Mononuclear cell (primary cell): ENCODE measurements around the gene LRBA. TPM values are rescaled to one million over a fixed set of nuclear protein-coding genes. Genes with fewer than 3 reads are reported as not detected.
"Not testable (repeated sequence)": the region's sequence is repeated elsewhere in the genome, so short reads cannot be mapped to it uniquely, and the experiment has no call there.

Experiments
- H3K27me3 ChIP-seq: 2 replicates; pipeline ENCODE4 v1.6.0; 2011; ENCODE audit warnings: low read length, control low read depth; ENCODE audit not compliant: insufficient read depth
- H3K4me1 ChIP-seq: 2 replicates; pipeline ENCODE4 v1.5.1; 2011; ENCODE audit warnings: mild to moderate bottlenecking, low read length, control low read depth; ENCODE audit not compliant: insufficient read depth
- H3K4me3 ChIP-seq: 2 replicates; pipeline ENCODE4 v1.5.1; 2011; ENCODE audit warnings: mild to moderate bottlenecking, low read length, moderate library complexity
- H3K9me3 ChIP-seq: 2 replicates; pipeline ENCODE4 v1.5.1; 2011; ENCODE audit warnings: low read depth, mild to moderate bottlenecking, control low read depth, low read length
- total RNA-seq: library from RNA; depleted of rRNA; stranded (reverse); fragments of >200 nt; gene quantifications from one replicate; pipeline ENCODE4 v1.2.3, GENCODE V29; 2012

The LRBA gene
- total RNA-seq, 1 donor = 96.0 TPM

- H3K4me3 ChIP-seq, H3K27me3 ChIP-seq, H3K4me1 ChIP-seq: not testable (repeated sequence)
Measured at GRCh38 chr4:150918562-150918961, 96.5 kb downstream of the LRBA start.

DNA sequence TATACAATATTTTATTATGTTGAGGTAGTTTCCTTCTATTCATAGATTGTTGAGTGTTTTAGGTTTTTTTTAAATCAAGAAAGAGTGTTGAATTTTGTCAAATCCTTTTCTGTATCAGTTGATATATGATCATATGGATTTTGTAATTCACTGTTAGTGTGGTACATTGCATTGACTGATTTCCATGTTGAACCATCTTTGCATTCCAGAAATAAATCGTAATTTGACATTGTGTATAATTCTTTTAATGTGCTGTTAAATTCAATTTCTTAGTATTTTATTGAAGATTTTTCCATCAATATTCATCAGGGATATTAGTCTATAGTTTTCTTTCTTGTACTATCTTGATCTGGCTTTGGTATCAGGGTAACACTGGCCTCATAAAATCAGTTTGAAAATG, 103.8 kb downstream of the LRBA start:
- Histone ChIP-seq H3K9me3 (peaks cover 9% of the 10 kb centered on the region), H3K4me1 (no peaks in the 10 kb centered on the region), H3K27me3 (no peaks in the 10 kb centered on the region), H3K4me3 (no peak overlapping the region)

More at GRCh38 chr4:150918562-150918961, 96.5 kb downstream of the LRBA start:
- not testable (repeated sequence) for H3K9me3 ChIP-seq

DNA sequence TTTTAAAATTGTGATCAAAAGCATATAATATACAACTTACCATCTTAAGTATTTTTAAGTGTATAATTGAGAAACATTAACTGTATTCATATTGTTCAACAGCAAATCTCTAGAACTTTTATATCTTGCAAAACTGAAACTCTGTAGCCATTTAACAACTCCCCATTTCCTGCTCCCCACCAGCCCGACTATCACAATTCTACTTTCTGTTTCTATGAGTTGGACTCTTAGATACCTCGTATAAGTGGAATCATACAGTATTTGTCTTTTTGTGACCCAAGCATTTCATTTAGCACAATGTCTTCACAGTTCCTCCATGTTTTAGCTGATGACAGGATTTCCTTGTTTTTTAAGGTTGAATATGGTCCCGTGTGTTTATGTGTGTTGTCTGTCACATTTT, 106.0 kb downstream of the LRBA start:
- Histone ChIP-seq H3K9me3 (peaks cover 9% of the 10 kb centered on the region), H3K4me1 (no peaks in the 10 kb centered on the region), H3K4me3 (no peak overlapping the region), H3K27me3 (no peaks in the 10 kb centered on the region)

- no peaks in the 10 kb centered on the region for H3K4me1 ChIP-seq
- H3K4me3 ChIP-seq = no peak overlapping the region
- peaks cover 9% of the 10 kb centered on the region for H3K9me3 ChIP-seq
- H3K27me3 ChIP-seq = no peaks in the 10 kb centered on the region
Measured at GRCh38 chr4:150906987-150907633, 108.0 kb downstream of the LRBA start.

DNA sequence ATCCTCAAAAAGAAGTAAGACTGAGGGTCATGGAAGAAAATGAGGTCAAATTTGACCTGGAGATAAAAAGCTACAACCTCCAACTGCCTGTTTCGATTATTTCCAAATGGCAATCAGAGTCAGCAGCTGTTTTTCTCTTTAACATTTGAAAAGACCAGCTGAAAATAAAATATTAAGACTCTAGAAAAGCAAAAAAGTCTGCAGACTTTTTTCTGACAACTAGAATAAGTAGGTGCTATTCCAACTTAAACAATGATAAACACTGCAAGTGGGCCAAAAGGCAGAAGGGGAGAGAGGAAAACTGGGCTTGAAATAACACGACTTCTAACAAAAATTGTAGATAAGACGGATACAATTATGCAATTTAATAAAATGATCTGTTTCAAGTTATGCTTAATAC, 110.4 kb downstream of the LRBA start:
- no peaks in the 10 kb centered on the region for H3K4me1 ChIP-seq
- H3K9me3 ChIP-seq = no peaks in the 10 kb centered on the region
- H3K4me3 ChIP-seq = no peak overlapping the region
- no peaks in the 10 kb centered on the region for H3K27me3 ChIP-seq

DNA sequence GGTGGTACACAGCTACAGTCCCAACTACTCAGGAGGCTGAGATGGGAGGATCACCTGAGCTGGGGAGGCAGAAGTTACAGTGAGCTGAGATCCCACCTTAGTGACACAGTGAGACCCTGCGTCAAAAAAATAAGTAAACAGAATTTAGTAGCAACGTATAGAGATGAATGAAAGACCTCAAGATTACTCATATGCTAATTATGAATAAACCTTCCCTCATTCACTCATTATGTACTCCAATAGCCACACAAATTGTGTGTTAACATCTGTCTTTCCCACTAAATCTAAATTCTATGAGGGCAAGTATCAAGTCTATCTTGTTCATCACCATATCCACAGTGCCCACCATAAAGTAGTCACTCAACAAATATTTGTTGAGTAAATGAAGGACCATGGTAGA, 111.5 kb downstream of the LRBA start:
- Histone ChIP-seq H3K27me3 (no peaks in the 10 kb centered on the region), H3K4me1 (no peaks in the 10 kb centered on the region), H3K4me3 (no peak overlapping the region), H3K9me3 (no peaks in the 10 kb centered on the region)

DNA sequence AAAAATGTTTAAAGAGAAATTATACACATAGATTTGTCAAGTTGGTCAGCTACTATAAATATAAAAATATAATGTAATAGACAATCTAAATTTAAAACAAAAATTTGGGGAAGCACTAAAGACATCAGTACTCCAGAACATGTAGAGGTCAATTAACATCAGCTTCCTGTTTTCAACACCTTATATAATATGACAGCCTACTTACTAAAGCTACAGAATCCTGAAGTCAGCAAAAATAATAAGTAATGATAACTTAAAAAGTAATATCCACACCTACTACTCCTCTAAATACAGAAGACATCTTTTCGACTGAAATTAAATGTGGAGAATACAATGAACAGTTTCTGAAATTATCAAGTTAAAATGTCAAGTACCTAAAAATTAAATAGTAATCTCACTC, 118.6 kb downstream of the LRBA start:
- Histone ChIP-seq H3K9me3 (no peaks in the 10 kb centered on the region), H3K4me3 (no peak overlapping the region), H3K4me1 (no peaks in the 10 kb centered on the region), H3K27me3 (no peaks in the 10 kb centered on the region)

DNA sequence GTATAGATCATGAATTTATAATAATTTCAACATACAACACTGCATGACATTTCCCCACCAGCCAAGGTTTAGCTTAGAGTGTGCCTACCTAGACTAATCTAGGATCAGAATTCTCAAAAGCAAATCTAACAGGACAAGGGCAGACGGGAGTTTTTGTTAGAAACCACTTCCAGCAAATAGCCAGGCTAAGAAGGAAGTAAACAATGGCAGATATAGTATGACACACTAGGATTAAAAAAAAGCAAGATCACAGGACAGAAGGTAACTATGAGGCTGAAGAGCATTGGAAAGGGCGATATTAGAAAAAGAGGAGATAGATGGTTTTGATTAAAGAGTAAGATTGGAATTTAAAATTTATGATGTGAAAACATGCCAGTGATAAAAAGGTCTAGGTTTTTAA, 124.8 kb downstream of the LRBA start:
- H3K27me3 ChIP-seq = no peaks in the 10 kb centered on the region
- H3K4me1 ChIP-seq = no peaks in the 10 kb centered on the region
- H3K9me3 ChIP-seq = no peaks in the 10 kb centered on the region
- H3K4me3 ChIP-seq = no peak overlapping the region

GRCh38 chr4:150889306-150889705, 125.8 kb downstream of the LRBA start:
- H3K9me3 ChIP-seq = no peaks in the 10 kb centered on the region
- no peaks in the 10 kb centered on the region for H3K4me1 ChIP-seq
- H3K4me3 ChIP-seq = no peak overlapping the region
- H3K27me3 ChIP-seq = no peaks in the 10 kb centered on the region

- H3K4me3 ChIP-seq = no peak overlapping the region
- no peaks in the 10 kb centered on the region for H3K4me1 ChIP-seq
- H3K9me3 ChIP-seq = no peaks in the 10 kb centered on the region
- no peaks in the 10 kb centered on the region for H3K27me3 ChIP-seq
Measured at GRCh38 chr4:150888625-150889024, 126.5 kb downstream of the LRBA start.

- Histone ChIP-seq H3K9me3 (no peaks in the 10 kb centered on the region), H3K27me3 (no peaks in the 10 kb centered on the region), H3K4me1 (no peaks in the 10 kb centered on the region), H3K4me3 (no peak overlapping the region)
Measured at GRCh38 chr4:150888217-150888616, 126.9 kb downstream of the LRBA start.

DNA sequence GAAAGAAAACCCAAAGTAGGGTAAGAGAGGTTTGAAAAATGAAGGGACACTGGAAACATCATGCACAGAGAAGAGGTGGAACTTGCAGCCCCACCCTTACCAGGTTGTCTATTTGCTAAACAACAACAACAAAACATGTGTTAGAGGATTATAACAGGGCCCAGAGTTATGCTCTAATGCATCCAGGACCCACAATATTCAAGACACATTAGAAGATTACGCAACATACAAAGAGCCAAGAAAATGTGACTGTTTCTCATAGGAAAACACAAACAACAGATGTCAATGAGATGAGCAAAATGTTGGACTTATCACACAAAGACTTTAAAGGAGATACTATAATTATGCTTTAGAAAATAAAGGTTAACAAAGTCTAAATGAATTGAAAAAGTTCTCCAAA, 128.5 kb downstream of the LRBA start:
- H3K9me3 ChIP-seq = no peaks in the 10 kb centered on the region
- H3K4me1 ChIP-seq = no peaks in the 10 kb centered on the region
- H3K27me3 ChIP-seq = no peaks in the 10 kb centered on the region
- no peak overlapping the region for H3K4me3 ChIP-seq

DNA sequence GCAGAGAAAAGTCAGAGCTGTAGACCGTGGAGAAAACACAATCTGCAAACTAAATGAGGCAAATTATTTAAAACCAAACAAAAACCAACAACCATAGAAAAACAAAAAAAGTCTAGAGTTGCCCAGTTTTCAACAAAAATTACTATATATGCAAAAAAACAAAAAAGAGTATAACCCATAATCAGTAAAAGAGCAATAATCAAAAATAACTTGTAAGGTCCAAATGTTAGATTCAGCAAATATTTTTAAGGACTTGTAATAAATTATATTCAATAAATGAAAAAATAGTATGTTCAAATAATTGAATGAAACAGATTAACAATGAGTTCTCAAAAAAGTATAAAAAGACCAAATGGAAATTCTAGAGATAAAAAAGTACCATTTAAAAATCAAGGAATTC, 130.5 kb downstream of the LRBA start:
- Histone ChIP-seq H3K4me3 (no peak overlapping the region), H3K4me1 (no peaks in the 10 kb centered on the region), H3K27me3 (no peaks in the 10 kb centered on the region)

DNA sequence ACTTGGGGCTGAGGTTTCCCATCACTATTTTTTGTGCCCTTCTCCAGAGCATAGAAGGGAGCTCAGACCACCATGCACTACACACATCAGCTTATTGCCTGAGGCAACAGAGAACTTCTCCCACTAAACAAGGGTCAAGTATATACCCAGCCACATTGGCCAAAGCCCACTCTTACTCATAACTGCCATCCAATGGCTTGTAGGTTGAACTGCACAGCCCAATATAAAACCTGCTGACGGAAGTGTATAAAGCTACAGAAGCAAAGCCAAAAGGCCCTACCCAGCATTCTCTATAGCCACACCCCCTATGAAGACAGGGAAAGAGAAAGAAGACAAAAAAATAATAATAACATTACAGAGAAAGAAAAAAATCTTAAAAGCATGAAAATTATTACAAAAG, 139.7 kb downstream of the LRBA start:
- H3K9me3 ChIP-seq = peaks cover 7% of the 10 kb centered on the region
- H3K27me3 ChIP-seq = no peaks in the 10 kb centered on the region
- H3K4me1 ChIP-seq = no peaks in the 10 kb centered on the region
- no peak overlapping the region for H3K4me3 ChIP-seq

More for the DNA sequence above, 130.5 kb downstream of the LRBA start:
- H3K9me3 ChIP-seq = no peaks in the 10 kb centered on the region

DNA sequence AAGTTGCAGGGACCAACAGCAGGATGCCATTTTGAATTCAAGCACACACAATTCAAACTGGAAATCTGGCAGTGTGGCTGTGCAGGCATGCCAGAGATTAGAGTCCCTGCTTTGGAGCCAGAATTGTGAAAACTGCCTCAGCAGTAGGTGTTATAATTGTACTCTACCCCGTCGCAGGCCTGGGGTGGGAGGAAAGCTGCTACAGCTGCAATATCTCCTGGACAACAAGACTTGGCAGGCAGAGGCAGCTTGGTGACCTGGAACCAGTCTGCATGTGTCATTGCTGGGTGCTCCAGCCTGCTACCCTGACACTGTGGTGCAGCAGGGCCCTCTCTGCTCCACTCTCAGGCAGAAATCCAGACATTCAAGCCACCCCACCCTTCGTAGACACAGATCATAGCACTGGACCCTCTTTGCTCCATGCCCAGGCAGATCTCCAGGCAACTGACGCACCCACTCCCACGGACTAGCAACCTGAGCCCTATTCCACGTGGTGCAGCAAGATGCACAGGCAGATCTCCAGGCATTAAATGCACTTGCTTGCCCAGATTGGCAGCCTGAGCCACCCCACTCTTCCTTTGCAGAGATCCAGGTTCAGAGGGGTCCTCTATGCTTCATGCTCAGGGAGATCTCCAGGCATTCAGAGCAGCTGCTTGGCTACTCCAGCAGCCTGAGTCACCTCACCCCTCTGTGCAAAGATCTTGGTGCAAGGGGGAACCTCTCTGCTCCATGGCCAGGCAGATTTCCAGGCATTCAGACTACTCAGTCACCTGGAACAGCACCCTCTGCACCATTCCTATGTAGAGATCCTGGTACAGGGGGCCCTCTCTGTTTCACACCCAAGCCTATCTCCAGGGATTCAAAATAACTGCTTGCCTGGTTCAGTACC, 140.5 kb downstream of the LRBA start:
- H3K27me3 ChIP-seq = no peaks in the 10 kb centered on the region
- peaks cover 7% of the 10 kb centered on the region for H3K9me3 ChIP-seq
- no peaks in the 10 kb centered on the region for H3K4me1 ChIP-seq
- H3K4me3 ChIP-seq = no peak overlapping the region

DNA sequence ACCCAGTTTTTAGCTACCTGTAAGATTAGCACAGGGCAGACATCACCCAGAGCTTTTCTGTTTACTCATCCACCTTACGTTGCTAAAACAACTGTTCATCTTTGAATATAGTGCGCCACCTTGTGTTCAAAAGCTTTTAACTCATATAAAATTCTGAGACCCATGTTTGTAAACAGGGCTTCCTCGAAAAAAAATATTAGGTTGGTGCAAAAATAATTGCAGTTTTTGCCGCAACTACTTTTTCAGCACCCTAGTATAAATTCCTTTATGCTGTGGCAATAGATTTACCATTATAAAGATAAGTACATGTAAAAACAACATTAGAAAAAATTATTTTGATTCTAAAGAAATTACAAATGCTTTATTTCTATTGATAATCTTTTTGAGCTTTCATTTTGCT, 147.9 kb downstream of the LRBA start:
- Histone ChIP-seq H3K4me3 (no peak overlapping the region), H3K27me3 (no peaks in the 10 kb centered on the region), H3K9me3 (no peaks in the 10 kb centered on the region), H3K4me1 (no peaks in the 10 kb centered on the region)
